Measurements from ENCODE around the gene TOMM5.

Gene TOMM5

DNA sequence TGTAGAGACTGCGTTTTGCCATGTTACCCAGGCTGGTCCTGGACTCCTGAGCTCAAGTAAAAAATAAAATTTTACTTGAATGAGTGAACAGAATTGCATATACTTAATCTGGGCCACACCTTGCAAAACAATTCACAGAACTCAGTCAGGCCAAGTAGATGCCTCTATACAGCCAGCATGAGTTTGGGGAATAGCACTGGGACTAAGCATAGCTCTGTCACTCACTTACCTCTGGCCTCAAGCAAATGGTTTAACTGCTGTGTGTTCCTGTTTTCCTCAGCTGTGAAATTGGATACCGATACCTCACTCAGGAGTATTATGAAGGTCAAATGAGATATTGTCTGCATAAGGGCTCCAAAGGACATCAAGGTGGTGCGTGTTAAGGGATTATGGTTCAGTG lies 47.4 kb upstream of the TOMM5 start:
- no peak overlapping the region for H3K27ac ChIP-seq (replicated peaks)
- H3K4me3 ChIP-seq (replicated peaks; ENCODE audit: insufficient read depth, low read length): no peak overlapping the region
- TF ChIP-seq, protein P1, sequence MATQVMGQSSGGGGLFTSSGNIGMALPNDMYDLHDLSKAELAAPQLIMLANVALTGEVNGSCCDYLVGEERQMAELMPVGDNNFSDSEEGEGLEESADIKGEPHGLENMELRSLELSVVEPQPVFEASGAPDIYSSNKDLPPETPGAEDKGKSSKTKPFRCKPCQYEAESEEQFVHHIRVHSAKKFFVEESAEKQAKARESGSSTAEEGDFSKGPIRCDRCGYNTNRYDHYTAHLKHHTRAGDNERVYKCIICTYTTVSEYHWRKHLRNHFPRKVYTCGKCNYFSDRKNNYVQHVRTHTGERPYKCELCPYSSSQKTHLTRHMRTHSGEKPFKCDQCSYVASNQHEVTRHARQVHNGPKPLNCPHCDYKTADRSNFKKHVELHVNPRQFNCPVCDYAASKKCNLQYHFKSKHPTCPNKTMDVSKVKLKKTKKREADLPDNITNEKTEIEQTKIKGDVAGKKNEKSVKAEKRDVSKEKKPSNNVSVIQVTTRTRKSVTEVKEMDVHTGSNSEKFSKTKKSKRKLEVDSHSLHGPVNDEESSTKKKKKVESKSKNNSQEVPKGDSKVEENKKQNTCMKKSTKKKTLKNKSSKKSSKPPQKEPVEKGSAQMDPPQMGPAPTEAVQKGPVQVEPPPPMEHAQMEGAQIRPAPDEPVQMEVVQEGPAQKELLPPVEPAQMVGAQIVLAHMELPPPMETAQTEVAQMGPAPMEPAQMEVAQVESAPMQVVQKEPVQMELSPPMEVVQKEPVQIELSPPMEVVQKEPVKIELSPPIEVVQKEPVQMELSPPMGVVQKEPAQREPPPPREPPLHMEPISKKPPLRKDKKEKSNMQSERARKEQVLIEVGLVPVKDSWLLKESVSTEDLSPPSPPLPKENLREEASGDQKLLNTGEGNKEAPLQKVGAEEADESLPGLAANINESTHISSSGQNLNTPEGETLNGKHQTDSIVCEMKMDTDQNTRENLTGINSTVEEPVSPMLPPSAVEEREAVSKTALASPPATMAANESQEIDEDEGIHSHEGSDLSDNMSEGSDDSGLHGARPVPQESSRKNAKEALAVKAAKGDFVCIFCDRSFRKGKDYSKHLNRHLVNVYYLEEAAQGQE (IDR thresholded peaks at IDR 0.05; ENCODE audit: insufficient replicate concordance, low read depth): no peak
- TF ChIP-seq POLR2AphosphoS5 (IDR thresholded peaks at IDR 0.05; ENCODE audit: low read depth): no peak
- TF ChIP-seq CTCF (IDR thresholded peaks at IDR 0.05; ENCODE audit: insufficient read depth, low read length): no peak
- no peak for TF ChIP-seq GABPA (IDR thresholded peaks at IDR 0.05; ENCODE audit: low read depth)
- no peak for TF ChIP-seq SPI1 (IDR thresholded peaks at IDR 0.05; ENCODE audit: borderline replicate concordance, low read depth)
- no peaks in the 10 kb centered on the region for H3K27me3 ChIP-seq (ENCODE audit: insufficient read depth, poor library complexity, severe bottlenecking)
- DNase-seq (ENCODE audit: low read depth in 1 of 2, low spot score in 1 of 2): no peak

- no peak for DNase-seq (ENCODE audit: low read depth in 1 of 2, low spot score in 1 of 2)
- Histone ChIP-seq H3K4me3 (replicated peaks; ENCODE audit: insufficient read depth, low read length) (no peak overlapping the region), H3K27ac (replicated peaks) (no peak overlapping the region), H3K27me3 (ENCODE audit: insufficient read depth, poor library complexity, severe bottlenecking) (no peaks in the 10 kb centered on the region)
- TF ChIP-seq CTCF (IDR thresholded peaks at IDR 0.05; ENCODE audit: insufficient read depth, low read length): no peak
- no peak for TF ChIP-seq GABPA (IDR thresholded peaks at IDR 0.05; ENCODE audit: low read depth)
- TF ChIP-seq, protein P1 (IDR thresholded peaks at IDR 0.05; ENCODE audit: insufficient replicate concordance, low read depth): no peak
- TF ChIP-seq POLR2AphosphoS5 (IDR thresholded peaks at IDR 0.05; ENCODE audit: low read depth): no peak
- no peak for TF ChIP-seq SPI1 (IDR thresholded peaks at IDR 0.05; ENCODE audit: borderline replicate concordance, low read depth)
These were observed 46.8 kb upstream of the TOMM5 start for GRCh38 chr9:37639109-37639762.

GRCh38 chr9:37636511-37637448 lies 44.4 kb upstream of the TOMM5 start:
- H3K4me3 ChIP-seq (replicated peaks; ENCODE audit: insufficient read depth, low read length): no peak overlapping the region
- H3K27me3 ChIP-seq (ENCODE audit: insufficient read depth, poor library complexity, severe bottlenecking): no peaks in the 10 kb centered on the region
- no peak overlapping the region for H3K27ac ChIP-seq (replicated peaks)
- DNase-seq (ENCODE audit: low read depth in 1 of 2, low spot score in 1 of 2): no peak
- no peak for TF ChIP-seq GABPA (IDR thresholded peaks at IDR 0.05; ENCODE audit: low read depth)

DNA sequence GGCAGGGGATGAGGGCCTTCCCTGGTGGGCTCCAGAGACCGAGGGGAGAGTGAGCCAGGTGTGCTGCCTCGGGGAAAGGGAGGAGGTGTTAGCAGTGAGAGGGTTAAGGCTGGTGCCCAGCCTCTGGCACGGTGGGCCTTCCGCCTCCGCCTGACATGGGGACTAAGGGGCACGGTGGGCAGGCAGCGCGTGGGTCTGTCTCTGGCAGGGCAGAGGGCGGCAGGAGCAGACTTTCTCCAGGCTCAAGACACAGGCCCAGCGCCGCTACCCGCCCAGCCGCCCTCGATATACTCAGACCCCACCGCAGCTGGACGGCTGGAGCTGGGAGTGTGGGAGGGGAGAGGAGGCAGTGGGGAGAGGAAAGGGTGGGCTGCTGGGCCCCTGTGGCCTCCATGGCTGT lies 43.4 kb upstream of the TOMM5 start:
- no peak overlapping the region for H3K4me3 ChIP-seq (replicated peaks; ENCODE audit: insufficient read depth, low read length)
- H3K27me3 ChIP-seq (ENCODE audit: insufficient read depth, poor library complexity, severe bottlenecking): no peaks in the 10 kb centered on the region
- H3K27ac ChIP-seq (replicated peaks): no peak overlapping the region
- TF ChIP-seq, protein P1 (IDR thresholded peaks at IDR 0.05; ENCODE audit: insufficient replicate concordance, low read depth): no peak
- TF ChIP-seq GABPA (IDR thresholded peaks at IDR 0.05; ENCODE audit: low read depth) (no peak), CTCF (IDR thresholded peaks at IDR 0.05; ENCODE audit: insufficient read depth, low read length) (no peak), SPI1 (IDR thresholded peaks at IDR 0.05; ENCODE audit: borderline replicate concordance, low read depth) (no peak), POLR2AphosphoS5 (IDR thresholded peaks at IDR 0.05; ENCODE audit: low read depth) (no peak)
- DNase-seq (ENCODE audit: low read depth in 1 of 2, low spot score in 1 of 2): no peak
